Measurements from ENCODE around the gene GNE. TPM values are rescaled to one million over a fixed set of nuclear protein-coding genes. Genes with fewer than 3 reads are reported as not detected.

GNE gene
- total and polyA plus RNA-seq, 2 of the 13 experiments (the other 11 are each of a cell fraction or from before 2014, with no cell fraction given) = 16.1 to 24.1 TPM

DNA sequence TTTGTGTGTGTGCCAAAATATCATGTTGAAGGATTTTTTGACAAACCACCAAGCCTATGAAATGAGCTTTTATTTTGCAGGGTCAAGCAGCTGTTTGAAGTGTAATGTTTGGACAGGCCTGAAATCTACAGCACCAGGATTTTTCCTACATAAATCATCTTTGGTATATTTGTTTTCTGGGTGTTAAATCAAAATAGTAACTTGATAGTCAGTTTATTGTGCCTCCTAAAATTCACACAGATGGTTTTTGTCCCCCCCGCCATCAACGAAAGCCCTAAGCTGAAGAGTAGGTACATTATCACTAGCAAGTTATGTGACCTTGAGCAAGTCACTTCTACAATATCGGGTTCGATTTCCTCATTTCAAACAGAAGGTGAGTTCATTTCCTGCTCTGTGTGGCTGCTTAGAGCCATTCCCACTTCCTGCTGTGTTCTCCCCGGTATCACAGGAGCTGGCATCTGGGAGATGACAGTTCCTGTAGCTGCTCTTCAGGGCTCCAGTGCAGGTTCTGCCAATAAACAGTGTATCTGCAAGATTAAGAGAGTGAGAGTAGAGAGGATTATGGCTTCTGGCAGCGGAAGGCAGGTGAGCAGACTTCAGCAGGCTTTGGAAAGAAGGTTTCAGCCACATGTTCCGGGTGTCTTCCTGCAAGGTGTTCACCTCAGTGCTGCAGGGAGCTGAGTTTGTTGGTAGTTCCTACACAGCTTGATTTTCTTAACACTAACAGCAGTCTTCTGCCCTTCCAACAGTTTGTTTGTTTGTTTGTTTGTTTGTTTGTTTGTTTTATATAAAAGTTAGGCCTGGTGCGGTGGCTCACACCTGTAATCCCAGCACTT lies 48.4 kb upstream of the GNE start (continued):
- peak; percentile 47; the same call in 1 of the 2 replicates for TF ChIP-seq TAF1 (CRISPR knock-in tag; IDR thresholded peaks at IDR 0.05)
- TF ChIP-seq ZNF75D (CRISPR knock-in tag; IDR thresholded peaks at IDR 0.05; ENCODE audit: borderline replicate concordance) = no peak
- TF ChIP-seq KLF6 (CRISPR knock-in tag; IDR thresholded peaks at IDR 0.05) = no peak
- TF ChIP-seq EP300 (IDR thresholded peaks at IDR 0.05; ENCODE audit: low read depth in 2 of 2, low read length in 2 of 2) = peak in 1 of 2 experiments; percentile 6; a peak in 1 of 4 replicates
- no peak for TF ChIP-seq EP300 (CRISPR knock-in tag; IDR thresholded peaks at IDR 0.05; ENCODE audit: borderline replicate concordance)
- TF ChIP-seq MED1 (CRISPR knock-in tag; IDR thresholded peaks at IDR 0.05) = peak; percentile 28; the same call in 1 of the 2 replicates
- TF ChIP-seq, protein P1, sequence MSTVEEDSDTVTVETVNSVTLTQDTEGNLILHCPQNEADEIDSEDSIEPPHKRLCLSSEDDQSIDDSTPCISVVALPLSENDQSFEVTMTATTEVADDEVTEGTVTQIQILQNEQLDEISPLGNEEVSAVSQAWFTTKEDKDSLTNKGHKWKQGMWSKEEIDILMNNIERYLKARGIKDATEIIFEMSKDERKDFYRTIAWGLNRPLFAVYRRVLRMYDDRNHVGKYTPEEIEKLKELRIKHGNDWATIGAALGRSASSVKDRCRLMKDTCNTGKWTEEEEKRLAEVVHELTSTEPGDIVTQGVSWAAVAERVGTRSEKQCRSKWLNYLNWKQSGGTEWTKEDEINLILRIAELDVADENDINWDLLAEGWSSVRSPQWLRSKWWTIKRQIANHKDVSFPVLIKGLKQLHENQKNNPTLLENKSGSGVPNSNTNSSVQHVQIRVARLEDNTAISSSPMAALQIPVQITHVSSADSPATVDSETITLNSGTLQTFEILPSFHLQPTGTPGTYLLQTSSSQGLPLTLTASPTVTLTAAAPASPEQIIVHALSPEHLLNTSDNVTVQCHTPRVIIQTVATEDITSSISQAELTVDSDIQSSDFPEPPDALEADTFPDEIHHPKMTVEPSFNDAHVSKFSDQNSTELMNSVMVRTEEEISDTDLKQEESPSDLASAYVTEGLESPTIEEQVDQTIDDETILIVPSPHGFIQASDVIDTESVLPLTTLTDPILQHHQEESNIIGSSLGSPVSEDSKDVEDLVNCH (CRISPR knock-in tag; IDR thresholded peaks at IDR 0.05) = no peak
- TF ChIP-seq, protein P2, sequence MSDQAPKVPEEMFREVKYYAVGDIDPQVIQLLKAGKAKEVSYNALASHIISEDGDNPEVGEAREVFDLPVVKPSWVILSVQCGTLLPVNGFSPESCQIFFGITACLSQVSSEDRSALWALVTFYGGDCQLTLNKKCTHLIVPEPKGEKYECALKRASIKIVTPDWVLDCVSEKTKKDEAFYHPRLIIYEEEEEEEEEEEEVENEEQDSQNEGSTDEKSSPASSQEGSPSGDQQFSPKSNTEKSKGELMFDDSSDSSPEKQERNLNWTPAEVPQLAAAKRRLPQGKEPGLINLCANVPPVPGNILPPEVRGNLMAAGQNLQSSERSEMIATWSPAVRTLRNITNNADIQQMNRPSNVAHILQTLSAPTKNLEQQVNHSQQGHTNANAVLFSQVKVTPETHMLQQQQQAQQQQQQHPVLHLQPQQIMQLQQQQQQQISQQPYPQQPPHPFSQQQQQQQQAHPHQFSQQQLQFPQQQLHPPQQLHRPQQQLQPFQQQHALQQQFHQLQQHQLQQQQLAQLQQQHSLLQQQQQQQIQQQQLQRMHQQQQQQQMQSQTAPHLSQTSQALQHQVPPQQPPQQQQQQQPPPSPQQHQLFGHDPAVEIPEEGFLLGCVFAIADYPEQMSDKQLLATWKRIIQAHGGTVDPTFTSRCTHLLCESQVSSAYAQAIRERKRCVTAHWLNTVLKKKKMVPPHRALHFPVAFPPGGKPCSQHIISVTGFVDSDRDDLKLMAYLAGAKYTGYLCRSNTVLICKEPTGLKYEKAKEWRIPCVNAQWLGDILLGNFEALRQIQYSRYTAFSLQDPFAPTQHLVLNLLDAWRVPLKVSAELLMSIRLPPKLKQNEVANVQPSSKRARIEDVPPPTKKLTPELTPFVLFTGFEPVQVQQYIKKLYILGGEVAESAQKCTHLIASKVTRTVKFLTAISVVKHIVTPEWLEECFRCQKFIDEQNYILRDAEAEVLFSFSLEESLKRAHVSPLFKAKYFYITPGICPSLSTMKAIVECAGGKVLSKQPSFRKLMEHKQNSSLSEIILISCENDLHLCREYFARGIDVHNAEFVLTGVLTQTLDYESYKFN (CRISPR knock-in tag; conservative IDR thresholded peaks at IDR 0.05) = peak; percentile 51
- TF ChIP-seq, protein P3, sequence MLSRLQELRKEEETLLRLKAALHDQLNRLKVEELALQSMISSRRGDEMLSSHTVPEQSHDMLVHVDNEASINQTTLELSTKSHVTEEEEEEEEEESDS (CRISPR knock-in tag; IDR thresholded peaks at IDR 0.05; ENCODE audit: borderline replicate concordance) = no peak
- TF ChIP-seq, protein P4, sequence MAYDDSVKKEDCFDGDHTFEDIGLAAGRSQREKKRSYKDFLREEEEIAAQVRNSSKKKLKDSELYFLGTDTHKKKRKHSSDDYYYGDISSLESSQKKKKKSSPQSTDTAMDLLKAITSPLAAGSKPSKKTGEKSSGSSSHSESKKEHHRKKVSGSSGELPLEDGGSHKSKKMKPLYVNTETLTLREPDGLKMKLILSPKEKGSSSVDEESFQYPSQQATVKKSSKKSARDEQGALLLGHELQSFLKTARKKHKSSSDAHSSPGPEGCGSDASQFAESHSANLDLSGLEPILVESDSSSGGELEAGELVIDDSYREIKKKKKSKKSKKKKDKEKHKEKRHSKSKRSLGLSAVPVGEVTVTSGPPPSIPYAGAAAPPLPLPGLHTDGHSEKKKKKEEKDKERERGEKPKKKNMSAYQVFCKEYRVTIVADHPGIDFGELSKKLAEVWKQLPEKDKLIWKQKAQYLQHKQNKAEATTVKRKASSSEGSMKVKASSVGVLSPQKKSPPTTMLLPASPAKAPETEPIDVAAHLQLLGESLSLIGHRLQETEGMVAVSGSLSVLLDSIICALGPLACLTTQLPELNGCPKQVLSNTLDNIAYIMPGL (CRISPR knock-in tag; IDR thresholded peaks at IDR 0.05; ENCODE audit: borderline replicate concordance in 1 of 2, low read depth in 1 of 2) = 0 out of 4 replicates have a peak, but pooled peaks of 1 of the 2 experiments have one; percentile 16
- TF ChIP-seq ZNF331 (CRISPR knock-in tag; IDR thresholded peaks at IDR 0.05) = no peak
- TF ChIP-seq ISL2 (CRISPR knock-in tag; IDR thresholded peaks at IDR 0.05) = no peak
- 0 out of 2 replicates have a peak, but pooled peaks have one; percentile 16 for TF ChIP-seq RCOR2 (CRISPR knock-in tag; IDR thresholded peaks at IDR 0.05)
- TF ChIP-seq, protein P5, sequence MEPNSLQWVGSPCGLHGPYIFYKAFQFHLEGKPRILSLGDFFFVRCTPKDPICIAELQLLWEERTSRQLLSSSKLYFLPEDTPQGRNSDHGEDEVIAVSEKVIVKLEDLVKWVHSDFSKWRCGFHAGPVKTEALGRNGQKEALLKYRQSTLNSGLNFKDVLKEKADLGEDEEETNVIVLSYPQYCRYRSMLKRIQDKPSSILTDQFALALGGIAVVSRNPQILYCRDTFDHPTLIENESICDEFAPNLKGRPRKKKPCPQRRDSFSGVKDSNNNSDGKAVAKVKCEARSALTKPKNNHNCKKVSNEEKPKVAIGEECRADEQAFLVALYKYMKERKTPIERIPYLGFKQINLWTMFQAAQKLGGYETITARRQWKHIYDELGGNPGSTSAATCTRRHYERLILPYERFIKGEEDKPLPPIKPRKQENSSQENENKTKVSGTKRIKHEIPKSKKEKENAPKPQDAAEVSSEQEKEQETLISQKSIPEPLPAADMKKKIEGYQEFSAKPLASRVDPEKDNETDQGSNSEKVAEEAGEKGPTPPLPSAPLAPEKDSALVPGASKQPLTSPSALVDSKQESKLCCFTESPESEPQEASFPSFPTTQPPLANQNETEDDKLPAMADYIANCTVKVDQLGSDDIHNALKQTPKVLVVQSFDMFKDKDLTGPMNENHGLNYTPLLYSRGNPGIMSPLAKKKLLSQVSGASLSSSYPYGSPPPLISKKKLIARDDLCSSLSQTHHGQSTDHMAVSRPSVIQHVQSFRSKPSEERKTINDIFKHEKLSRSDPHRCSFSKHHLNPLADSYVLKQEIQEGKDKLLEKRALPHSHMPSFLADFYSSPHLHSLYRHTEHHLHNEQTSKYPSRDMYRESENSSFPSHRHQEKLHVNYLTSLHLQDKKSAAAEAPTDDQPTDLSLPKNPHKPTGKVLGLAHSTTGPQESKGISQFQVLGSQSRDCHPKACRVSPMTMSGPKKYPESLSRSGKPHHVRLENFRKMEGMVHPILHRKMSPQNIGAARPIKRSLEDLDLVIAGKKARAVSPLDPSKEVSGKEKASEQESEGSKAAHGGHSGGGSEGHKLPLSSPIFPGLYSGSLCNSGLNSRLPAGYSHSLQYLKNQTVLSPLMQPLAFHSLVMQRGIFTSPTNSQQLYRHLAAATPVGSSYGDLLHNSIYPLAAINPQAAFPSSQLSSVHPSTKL (CRISPR knock-in tag; IDR thresholded peaks at IDR 0.05) = peak; percentile 64
- peak; percentile 47; the same call in 1 of the 2 replicates for TF ChIP-seq RXRB (CRISPR knock-in tag; IDR thresholded peaks at IDR 0.05; ENCODE audit: borderline replicate concordance)
